SJSA1 (cell line): ENCODE data around the gene POU6F2. TPM values are rescaled to one million over a fixed set of nuclear protein-coding genes. Genes with fewer than 3 reads are reported as not detected.

ENCODE experiments used
- DNase-seq, 2 experiments: peaks; one replicate each; pipeline ENCODE4 v3.0.0-alpha.2; 2015 to 2020; ENCODE audit warnings: low spot score in 2 of 2, low read depth in 1 of 2
- H3K27ac ChIP-seq: fragments of 250-450 bp; sonication (Bioruptor Pico); 2 replicates; pipeline ENCODE4 v1.5.1; 2020; ENCODE audit warnings: mild to moderate bottlenecking, moderate library complexity
- H3K27me3 ChIP-seq: fragments of 250-450 bp; sonication (Bioruptor Pico); replicated peaks from 2 replicates; pipeline ENCODE4 v1.5.1; 2020; ENCODE audit warnings: mild to moderate bottlenecking, moderate library complexity
- H3K36me3 ChIP-seq: fragments of 250-450 bp; sonication (Bioruptor Pico); 2 replicates; pipeline ENCODE4 v1.5.1; 2020; ENCODE audit warnings: mild to moderate bottlenecking
- H3K4me1 ChIP-seq: fragments of 250-450 bp; sonication (Bioruptor Pico); replicated peaks from 2 replicates; pipeline ENCODE4 v1.6.1; 2021; ENCODE audit warnings: mild to moderate bottlenecking
- H3K4me3 ChIP-seq: fragments of 250-450 bp; sonication (Bioruptor Pico); 2 replicates; pipeline ENCODE4 v1.5.1; 2020; ENCODE audit warnings: mild to moderate bottlenecking
- H3K9me3 ChIP-seq: fragments of 250-450 bp; sonication (Bioruptor Pico); replicated peaks from 2 replicates; pipeline ENCODE4 v1.5.1; 2020; ENCODE audit warnings: mild to moderate bottlenecking
- total RNA-seq: library from RNA; depleted of rRNA; stranded (reverse); fragments of >200 nt; shearing (Covaris generic); gene quantifications from 2 replicates; pipeline ENCODE4 v1.2.3, GENCODE V29; 2014

Gene POU6F2
- total RNA-seq, 1 experiment from 2014 or later: not detected

DNA sequence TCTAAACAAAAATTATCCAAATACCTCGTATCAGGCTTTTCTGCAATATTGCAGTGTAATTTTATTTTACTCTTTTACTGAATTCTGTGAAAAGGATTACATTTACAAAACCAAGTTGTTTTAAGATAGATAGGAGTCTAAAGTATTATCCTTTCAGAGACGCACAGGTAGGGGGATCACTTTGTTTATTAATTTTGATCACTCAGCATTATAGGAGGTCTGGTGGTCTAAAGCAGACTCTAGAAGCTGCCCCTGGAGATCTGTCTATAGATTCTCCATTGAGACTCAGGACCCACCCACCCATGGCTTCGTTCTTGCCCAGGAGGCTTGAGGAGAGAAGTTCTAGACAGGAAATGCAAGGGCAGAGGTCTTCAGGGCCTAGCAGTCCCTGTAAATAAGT lies 365.1 kb downstream of the POU6F2 start:
- Histone ChIP-seq H3K4me1 (peaks cover 10% of the 10 kb centered on the region), H3K4me3 (no peak overlapping the region), H3K27me3 (peaks cover 4% of the 10 kb centered on the region; the same call in 1 of the 2 replicates), H3K27ac (no peak overlapping the region), H3K9me3 (no peaks in the 10 kb centered on the region), H3K36me3 (no peaks in the 10 kb centered on the region)
- DNase-seq: no peak

DNA sequence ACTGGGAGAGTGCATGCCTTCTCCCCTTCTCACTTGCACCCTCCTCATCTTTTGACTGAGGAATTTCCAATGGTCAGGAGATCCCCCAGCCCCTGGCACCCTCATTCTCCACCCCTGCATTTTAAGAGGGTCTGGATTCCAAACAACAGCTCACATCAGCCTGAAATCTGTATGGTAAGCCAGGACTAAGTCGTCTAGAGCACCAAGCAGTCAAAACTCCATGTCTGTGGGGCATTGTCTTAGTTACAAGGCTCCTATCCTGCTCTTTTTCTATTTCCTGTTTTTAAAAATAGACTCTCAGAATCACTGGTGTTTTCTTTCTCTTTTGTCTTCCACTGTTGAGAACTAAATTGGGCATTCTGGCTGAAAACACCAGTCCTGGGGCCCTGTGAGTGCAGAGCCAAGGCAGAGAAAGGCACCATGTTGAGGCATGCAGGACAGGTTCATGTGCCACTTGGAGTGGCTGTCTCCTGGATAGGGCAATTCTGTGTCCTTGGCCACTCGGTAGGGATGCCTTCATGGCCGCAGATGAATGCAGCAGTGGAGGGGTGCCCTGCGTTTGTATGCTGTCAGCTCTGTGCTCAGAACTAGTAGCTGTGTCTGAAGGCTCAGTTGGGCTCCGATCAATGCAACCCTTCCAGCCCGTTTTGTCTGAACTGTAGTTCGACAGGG lies 371.9 kb downstream of the POU6F2 start:
- Histone ChIP-seq H3K4me1 (peaks cover 13% of the 10 kb centered on the region), H3K27me3 (peaks cover 4% of the 10 kb centered on the region; the same call in 1 of the 2 replicates), H3K4me3 (no peak overlapping the region), H3K27ac (no peak overlapping the region), H3K36me3 (no peaks in the 10 kb centered on the region), H3K9me3 (no peaks in the 10 kb centered on the region)
- no peak for DNase-seq

DNA sequence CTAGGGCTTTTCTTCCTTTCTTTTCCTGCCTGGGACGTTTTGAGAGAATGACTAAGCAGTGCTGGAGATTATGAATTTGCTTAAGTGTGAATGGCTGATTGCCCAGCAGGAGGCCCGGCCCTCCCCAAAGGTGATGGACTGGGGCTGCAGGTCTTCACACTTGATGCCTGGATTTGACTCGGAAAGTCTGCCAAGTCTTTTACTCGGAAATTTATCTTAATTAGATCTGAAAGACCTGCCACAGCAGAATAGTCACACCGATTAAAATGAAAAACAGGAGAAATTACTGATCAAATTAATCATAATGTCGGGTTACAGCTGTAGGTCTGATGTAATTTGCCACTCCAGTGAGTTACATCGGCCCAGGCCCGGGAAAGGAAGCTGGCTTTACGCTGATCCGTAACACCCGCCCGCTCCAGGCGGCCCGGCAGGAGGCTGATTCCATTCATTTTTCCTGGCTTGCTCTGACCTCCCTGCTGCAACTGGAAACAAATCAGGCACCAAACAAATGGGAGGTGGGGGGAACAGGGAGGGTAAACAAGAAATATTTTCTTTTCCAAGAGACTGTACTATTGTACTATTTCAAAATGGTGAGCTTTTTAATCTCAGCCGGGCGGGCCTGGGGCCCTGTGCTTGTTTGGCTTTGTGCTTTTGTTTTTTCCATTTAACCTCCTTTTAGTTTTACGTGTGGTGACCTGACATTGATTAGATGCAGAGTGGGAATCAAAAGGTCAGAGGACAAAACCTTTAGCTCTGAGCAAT lies 376.1 kb downstream of the POU6F2 start:
- H3K27ac ChIP-seq: peak overlapping the region; percentile 28
- H3K4me3 ChIP-seq: no peak overlapping the region
- peaks cover 13% of the 10 kb centered on the region for H3K4me1 ChIP-seq
- no peaks in the 10 kb centered on the region for H3K36me3 ChIP-seq
- DNase-seq: peak; percentile 53 to 57
- H3K9me3 ChIP-seq: no peaks in the 10 kb centered on the region
- H3K27me3 ChIP-seq: no peaks in the 10 kb centered on the region

DNA sequence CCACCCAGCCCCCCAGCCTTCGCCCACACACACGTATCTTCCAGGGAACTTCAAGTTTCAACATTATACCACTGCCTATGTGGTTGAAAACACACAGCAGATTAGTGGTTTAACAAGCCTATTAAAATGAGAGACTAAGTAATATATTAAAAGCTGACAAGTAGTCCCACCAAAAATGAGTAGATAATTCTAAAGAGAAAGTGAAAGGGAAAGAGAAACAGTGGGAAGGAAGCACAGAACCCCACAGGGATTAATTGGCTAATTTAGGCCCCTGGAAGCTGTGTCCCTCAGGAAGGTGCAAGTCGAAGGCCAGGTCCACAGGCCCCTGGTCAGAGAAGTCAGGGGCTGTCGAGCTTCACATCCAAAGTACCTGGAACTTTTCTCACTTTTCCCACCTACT lies 378.0 kb downstream of the POU6F2 start:
- DNase-seq: no peak
- peaks cover 13% of the 10 kb centered on the region for H3K4me1 ChIP-seq
- H3K9me3 ChIP-seq: no peaks in the 10 kb centered on the region
- no peak overlapping the region for H3K27ac ChIP-seq
- no peaks in the 10 kb centered on the region for H3K27me3 ChIP-seq
- no peaks in the 10 kb centered on the region for H3K36me3 ChIP-seq
- H3K4me3 ChIP-seq: no peak overlapping the region

DNA sequence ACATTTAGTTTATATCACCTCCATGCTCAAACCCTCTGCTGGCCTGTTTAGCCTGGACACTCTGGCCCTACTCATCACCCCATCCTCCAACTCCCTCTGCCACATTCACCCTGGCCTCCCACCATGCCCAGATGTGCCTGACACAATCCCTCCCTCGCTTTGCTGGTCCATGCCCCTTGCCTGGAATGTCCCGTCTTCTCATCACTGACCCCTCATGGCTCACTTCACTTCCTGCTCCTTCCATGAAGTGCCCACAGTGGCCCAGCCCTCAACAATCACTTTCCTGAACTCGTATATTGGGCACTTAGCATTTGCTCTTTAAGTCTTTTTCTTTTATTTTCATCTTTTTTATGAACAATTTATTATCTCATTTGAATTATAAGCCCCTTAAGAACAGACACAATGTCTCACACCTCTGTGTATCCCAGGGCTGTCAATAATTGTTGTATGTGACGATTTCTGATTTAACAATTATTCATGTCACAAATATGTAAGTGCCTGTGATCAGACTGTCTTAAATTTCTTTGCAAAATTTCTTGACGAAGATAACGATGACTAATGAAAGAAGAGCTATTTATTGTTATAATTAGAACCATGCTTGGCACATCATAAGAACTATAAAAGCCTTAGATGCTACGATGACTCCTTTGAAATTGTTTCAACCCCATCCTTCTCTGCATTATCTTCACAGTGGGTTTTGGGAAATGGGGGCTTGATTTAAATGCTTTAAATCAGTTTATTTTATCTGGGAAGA lies 378.6 kb downstream of the POU6F2 start:
- no peak for DNase-seq
- Histone ChIP-seq H3K27me3 (no peaks in the 10 kb centered on the region), H3K4me3 (no peak overlapping the region), H3K36me3 (no peaks in the 10 kb centered on the region), H3K27ac (no peak overlapping the region), H3K4me1 (peaks cover 13% of the 10 kb centered on the region), H3K9me3 (no peaks in the 10 kb centered on the region)

DNA sequence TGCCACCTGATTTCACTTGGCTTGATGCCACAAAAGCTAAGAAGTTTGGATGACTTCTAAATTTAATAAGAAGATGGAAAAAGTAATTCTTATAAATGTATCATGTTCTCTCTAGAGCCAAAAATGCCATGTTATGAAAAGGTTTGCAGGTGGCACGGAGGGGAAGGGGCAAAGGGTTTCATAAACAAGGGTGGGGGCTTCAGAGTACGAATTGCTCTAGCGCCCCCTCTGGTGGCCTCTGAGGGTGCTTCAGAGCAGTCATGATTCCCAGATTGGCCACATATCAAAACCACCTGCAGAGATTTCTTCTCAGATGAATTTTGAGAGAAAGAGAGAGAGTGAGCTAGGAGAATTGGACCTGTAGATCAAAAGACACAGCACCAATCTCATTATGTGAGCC lies 379.9 kb downstream of the POU6F2 start:
- no peaks in the 10 kb centered on the region for H3K9me3 ChIP-seq
- no peaks in the 10 kb centered on the region for H3K36me3 ChIP-seq
- H3K4me1 ChIP-seq: peaks cover 13% of the 10 kb centered on the region
- no peaks in the 10 kb centered on the region for H3K27me3 ChIP-seq
- no peak for DNase-seq
- H3K27ac ChIP-seq: no peak overlapping the region
- no peak overlapping the region for H3K4me3 ChIP-seq

DNA sequence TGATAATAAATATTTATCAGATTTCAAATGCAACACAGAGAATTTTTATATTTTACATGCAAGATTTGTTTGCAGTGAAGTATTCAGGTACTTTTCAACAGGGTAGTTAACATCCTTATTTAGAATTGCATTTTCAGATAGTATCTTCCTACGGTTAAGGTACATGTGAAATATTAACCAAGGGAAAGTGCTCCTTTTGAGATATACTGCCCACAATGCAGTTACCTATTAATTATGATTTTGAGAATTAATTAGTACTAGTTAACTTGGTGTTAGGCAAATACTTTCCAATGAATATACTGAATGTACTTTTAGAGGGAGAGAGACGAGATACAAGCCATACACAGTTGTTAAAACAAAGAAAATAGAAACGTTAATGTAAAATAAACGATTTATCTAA lies 382.3 kb downstream of the POU6F2 start:
- Histone ChIP-seq H3K4me1 (no peaks in the 10 kb centered on the region), H3K4me3 (no peak overlapping the region), H3K9me3 (no peaks in the 10 kb centered on the region), H3K27me3 (no peaks in the 10 kb centered on the region), H3K36me3 (no peaks in the 10 kb centered on the region), H3K27ac (no peak overlapping the region)
- DNase-seq: no peak

DNA sequence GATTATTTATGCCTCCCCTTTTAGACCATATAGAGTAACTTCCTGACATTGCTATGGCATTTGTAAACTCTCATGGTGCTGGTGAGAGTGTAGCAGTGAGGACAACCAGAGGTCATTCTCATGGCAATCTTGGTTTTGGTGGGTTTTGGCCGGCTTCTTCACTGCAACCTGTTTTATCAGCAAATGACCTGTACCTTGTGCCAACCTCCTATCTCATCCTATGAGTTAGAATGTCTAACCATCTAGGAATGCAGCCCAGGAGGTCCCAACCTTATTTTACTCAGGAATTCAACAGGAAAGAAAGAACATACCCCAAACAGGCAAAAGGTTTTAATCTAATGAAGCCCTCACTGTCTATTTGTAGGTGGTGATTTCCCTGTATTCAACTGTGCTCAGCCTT lies 383.1 kb downstream of the POU6F2 start:
- no peaks in the 10 kb centered on the region for H3K36me3 ChIP-seq
- H3K27me3 ChIP-seq: no peaks in the 10 kb centered on the region
- no peaks in the 10 kb centered on the region for H3K9me3 ChIP-seq
- no peak overlapping the region for H3K27ac ChIP-seq
- no peak overlapping the region for H3K4me3 ChIP-seq
- no peak for DNase-seq
- no peaks in the 10 kb centered on the region for H3K4me1 ChIP-seq

DNA sequence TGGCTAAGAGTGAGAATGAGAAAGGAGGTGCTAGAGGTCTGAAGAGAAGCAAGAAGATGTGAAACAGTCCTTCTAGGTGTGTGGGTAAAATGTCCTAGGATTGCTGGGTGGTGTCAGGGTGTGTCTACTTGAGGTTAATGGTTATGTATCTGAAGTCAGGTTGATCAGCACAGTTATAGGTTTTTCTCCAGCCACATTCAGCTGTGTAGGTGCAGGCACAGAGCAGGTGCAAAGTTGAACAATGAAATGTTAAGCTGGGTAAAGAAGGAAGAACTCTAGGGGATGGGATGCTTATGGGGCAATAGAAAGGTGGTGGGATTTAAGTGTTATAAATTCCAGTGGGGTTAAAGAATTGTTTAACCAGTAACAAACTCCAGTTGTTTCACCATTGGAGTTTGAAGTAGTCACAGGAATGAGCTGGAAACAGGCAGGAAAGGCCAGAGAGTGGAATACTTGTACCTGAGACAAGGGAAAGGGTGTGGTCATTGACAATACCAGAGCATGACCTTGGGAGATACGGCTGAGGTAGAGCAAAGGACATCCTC lies 388.1 kb downstream of the POU6F2 start:
- no peaks in the 10 kb centered on the region for H3K9me3 ChIP-seq
- peaks cover 6% of the 10 kb centered on the region; the same call in 1 of the 2 replicates for H3K27me3 ChIP-seq
- H3K4me3 ChIP-seq: no peak overlapping the region
- no peaks in the 10 kb centered on the region for H3K36me3 ChIP-seq
- DNase-seq: no peak
- H3K4me1 ChIP-seq: no peaks in the 10 kb centered on the region
- no peak overlapping the region for H3K27ac ChIP-seq

DNA sequence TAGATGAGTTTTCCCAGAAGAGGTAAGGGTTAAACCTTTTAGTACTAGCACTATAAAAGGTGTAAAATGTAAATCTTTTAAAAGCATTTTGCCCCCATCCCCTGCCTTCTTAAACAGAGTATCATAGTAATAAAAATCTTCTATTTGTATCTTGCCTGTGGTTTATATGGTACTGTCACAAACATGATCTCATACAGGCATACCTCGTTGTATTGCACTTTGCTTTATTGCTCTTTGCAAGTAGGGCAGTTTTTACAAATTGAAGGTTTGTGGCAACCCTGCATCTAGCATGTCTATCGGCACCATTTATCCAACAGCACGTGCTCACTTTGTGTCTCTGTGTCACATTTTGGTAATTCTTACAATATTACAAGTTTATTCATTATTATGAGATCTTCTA lies 389.7 kb downstream of the POU6F2 start:
- no peak for DNase-seq
- H3K4me3 ChIP-seq: no peak overlapping the region
- H3K36me3 ChIP-seq: no peaks in the 10 kb centered on the region
- H3K9me3 ChIP-seq: no peaks in the 10 kb centered on the region
- H3K4me1 ChIP-seq: no peaks in the 10 kb centered on the region
- no peak overlapping the region for H3K27ac ChIP-seq
- peaks cover 6% of the 10 kb centered on the region; the same call in 1 of the 2 replicates for H3K27me3 ChIP-seq

DNA sequence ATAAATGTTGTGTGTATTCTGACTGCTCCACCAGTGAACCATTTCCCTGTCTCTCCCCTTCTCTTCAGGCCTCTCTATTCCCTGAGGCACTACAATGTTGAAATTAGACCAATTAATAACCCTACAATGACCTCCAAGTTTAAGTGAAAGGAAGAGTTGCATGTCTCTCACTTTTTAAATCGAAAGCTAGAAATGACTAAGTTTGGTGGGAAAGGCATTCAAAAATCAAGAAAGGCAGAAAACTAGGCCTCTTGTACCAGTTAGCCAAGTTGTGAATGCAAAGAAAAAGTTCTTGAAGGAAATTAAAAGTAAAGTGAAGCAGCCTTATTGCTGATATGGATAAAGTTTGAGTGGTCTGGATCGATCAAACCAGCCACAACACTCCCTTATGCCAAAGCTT lies 390.2 kb downstream of the POU6F2 start:
- Histone ChIP-seq H3K9me3 (no peaks in the 10 kb centered on the region), H3K27ac (no peak overlapping the region), H3K27me3 (peaks cover 6% of the 10 kb centered on the region; the same call in 1 of the 2 replicates), H3K4me1 (no peaks in the 10 kb centered on the region), H3K4me3 (no peak overlapping the region), H3K36me3 (no peaks in the 10 kb centered on the region)
- DNase-seq: no peak

DNA sequence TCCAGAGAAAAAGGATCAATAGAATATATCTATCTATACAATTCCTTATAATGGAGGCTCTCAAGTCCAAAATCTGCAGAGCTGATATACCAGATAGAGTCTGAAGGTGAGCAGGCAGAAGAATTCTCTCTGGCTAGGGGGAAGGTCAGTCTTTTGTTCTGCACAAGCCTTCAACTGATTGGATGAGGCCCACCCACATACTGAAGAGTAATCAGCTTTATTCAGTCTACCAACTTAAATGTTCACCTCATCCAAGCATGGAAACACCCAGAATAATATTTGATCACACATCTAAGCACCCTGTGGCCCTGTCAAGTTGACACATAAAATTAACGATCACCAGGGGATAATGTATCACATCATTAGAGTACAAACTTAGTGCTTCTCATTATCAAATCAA lies 394.7 kb downstream of the POU6F2 start:
- no peak overlapping the region for H3K4me3 ChIP-seq
- DNase-seq: no peak
- no peak overlapping the region for H3K27ac ChIP-seq
- H3K27me3 ChIP-seq: peaks cover 10% of the 10 kb centered on the region; the same call in 1 of the 2 replicates
- H3K4me1 ChIP-seq: no peaks in the 10 kb centered on the region
- H3K36me3 ChIP-seq: no peaks in the 10 kb centered on the region
- no peaks in the 10 kb centered on the region for H3K9me3 ChIP-seq

DNA sequence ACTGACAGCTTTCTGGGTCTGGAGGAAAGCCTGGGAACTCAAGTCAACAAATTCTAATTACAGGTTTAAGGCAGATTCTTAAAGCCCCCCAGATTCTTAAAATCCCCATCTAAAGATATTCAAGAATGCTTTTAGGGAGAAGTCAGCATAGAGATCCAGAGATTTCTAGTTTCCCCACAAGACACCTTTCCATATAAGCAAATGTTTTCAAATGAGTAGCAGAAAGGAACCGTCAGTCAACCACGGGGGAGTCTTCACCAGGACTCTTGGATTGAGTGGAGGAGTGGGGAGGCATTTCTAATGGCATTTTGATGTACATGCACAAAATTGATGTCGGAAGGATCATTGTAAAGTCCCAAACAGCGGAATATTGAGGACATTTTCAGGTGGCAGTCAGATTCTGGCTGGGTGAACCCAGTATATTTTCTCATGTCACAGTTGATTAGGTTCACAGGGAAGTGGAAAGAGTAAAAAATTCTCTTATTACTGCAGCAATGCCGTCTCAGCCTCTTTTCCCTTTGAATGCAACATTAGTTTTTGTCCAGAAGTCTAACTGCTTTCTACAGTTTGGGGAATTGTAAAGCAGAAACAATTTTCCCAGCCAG lies 396.8 kb downstream of the POU6F2 start:
- H3K4me1 ChIP-seq: no peaks in the 10 kb centered on the region
- H3K36me3 ChIP-seq: no peaks in the 10 kb centered on the region
- no peak overlapping the region for H3K27ac ChIP-seq
- DNase-seq: no peak
- H3K4me3 ChIP-seq: no peak overlapping the region
- 0 out of 2 replicates have a peak, but pooled peaks cover 3% of the 10 kb centered on the region for H3K27me3 ChIP-seq
- no peaks in the 10 kb centered on the region for H3K9me3 ChIP-seq
